NCI-H1930 (cell line): Measurements from ENCODE around the gene COX5B.
"Not testable (repeated sequence)": the region's sequence is repeated elsewhere in the genome, so short reads cannot be mapped to it uniquely, and the experiment has no call there.

ENCODE experiments used
- DNase-seq, 2 experiments: peaks; one replicate each; lab custom pipeline; 2025; lab: John Stamatoyannopoulos, UW

COX5B gene, protein sequence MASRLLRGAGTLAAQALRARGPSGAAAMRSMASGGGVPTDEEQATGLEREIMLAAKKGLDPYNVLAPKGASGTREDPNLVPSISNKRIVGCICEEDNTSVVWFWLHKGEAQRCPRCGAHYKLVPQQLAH

DNA sequence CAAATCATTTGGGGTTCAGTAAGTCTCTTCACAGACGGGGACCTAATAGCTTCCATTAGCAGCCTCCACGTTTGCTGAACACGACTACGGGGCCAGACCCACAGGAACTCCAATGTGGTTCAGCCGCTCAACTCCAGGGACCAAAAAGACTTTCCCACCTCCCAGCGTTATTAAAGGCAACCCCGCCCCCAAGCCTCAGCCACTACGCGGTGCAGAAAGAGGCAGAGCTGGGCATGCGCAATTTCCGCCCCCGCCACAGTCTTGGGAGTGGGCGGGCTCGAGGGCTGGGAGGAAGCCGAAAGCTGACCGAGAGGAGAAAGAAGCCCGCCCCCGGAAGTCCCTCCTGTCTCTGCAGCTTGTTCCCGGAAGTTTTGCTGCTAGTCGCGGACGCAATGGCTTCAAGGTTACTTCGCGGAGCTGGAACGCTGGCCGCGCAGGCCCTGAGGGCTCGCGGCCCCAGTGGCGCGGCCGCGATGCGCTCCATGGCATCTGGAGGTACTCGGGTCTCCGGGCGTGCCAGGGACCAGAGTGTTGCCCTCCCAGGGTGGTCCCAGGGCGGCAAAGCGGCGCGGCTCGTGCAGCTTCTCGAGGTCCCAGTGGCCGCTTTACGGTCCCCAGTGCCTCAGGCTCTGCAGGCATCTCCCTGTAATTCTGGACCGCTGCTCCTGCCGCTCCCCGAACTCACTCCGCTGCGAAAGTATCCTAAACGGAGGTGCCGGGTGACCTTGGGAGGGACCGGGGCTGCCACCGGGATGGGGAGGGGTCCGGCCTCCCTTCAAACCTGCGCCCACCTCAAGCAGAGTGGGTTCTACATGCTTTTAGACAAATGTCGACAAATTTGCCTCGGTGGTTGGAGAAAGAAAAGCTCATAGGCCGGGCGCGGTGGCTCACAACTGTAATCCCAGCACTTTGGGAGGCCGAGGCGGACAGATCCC lies at the start of gene COX5B:
Gene COX5B, plus strand, starts transcription at position 368 of the 935 bp plus-strand sequence. Its CDS starts 25 bp downstream, at position 393.
- DNase-seq, result peak; percentile 96 to 97

GRCh38 chr2:97596180-97596579 lies 49.7 kb upstream of the COX5B start:
- not testable (repeated sequence) for DNase-seq

DNA sequence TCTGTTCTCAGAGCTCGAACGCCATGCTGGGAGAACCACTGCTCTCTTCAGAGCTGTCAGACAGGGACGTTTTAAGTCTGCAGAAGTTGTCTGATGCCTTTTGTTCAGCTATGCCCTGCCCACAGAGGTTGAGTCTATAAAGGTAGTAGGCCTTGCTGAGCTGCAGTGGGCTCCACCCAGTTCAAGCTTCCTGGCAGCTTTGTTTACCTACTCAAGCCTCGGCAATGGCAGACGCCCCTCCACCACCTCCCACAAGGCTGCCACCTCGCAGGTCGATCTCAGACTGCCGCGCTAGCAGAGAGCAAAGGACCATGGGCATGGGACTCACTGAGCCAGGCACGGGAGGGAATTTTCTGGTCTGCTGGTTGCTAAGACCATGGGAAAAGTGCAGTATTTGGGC lies 44.3 kb upstream of the COX5B start:
- DNase-seq, result not testable (repeated sequence)

DNA sequence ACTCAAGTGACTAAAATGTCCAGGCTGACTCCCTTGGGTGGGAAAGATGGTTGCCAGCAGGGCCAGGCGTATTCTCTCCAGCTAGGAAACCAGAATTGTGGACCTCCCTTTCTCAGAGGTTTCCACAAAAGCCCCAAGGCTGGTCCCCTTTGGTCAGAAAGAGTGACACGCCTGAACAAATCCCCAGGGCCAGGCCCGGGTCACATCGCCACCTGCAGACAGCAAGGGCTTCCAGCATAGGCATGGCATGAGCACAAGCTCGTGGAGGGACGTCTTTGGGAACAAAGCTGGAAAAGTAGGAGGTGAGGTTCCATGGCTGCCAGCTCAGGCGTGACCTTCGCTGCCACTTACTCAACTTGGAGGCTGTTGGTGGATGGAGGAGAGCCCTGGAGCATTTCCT lies 40.8 kb upstream of the COX5B start:
- DNase-seq, result not testable (repeated sequence)

DNA sequence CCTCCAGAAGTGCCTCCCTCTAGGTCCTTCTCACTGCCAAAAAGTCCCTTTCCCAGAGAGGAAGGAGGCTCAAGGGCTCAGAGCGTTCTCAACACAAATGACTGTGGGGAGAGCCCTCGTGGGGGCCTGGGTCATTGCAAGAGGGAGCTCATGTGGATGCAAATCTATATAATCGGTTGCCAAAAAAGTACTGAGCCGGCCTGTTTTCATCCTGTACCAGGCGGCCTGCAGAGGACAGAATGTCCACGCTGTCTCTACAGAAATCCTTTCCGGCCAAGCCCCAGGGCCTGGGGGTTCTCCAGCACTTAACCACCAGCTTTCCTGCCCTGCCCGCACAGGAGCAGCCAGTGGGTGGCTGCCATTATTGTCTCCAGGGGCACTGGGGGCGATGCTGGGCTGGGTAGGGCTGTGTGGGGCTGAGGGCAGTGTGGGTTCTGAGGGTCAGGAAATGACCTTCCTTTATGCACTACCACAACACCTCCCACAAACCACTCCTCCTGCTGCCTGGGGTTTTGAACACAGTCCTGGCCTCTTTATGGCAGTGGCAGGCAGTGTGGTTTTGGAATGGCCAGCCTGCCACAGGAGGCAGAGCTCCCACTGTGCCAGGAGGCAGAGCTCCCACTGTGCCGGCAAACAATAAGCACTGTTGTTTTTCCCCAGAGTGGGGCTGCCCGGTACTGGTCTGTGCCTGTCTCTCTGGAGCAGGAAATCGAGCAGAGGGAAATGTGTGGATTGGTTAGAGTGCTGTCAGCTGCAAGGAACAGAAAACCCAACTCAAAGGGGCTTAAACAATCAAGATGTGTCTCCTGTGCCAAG lies 40.1 kb upstream of the COX5B start:
- not testable (repeated sequence) for DNase-seq

GRCh38 chr2:97608745-97609144 lies 37.1 kb upstream of the COX5B start:
- not testable (repeated sequence) for DNase-seq

DNA sequence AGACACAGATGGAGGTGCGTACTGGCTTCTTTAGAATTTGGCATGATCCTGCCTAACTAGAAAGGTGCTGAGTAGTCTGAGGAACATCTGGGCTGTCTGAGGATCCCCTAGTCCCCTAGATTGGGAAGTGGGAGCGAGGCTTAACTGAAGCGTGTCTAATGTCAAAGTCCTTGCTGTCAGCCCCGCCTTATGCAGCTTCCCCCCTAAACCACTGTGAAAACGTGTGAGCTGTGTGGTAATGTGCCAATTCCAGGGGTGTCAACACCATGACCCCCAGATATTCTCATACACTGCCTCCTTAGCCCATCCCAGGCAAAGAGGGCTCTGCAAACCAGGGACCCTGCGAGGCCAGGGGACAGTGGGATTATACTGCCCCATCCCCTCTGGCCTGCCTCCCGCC lies 34.0 kb upstream of the COX5B start:
- DNase-seq, result not testable (repeated sequence)

DNA sequence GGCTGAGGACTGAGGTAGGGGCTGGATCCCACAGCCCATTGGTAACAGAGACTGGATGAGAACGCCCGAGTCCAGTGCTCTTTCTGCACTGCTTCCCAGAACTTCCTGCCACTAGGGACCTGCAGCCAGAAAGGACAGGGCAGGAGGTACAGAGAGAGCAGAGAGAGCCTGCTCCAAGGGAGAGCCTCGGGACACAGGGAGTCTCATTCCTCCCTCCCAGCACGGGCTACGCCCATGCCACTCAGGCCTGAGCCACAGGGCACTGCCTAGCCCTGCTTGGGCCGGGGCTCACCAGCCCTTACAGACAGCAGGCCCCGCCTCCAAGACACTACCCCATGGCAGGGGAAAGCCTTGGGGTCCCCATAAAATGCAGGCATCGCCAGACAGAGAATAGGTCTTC lies 30.1 kb upstream of the COX5B start:
- DNase-seq, result not testable (repeated sequence)

- DNase-seq, result no peak
Measured at GRCh38 chr2:97617911-97618310, 28.0 kb upstream of the COX5B start.

- not testable (repeated sequence) for DNase-seq
Measured at GRCh38 chr2:97618939-97619827, 26.7 kb upstream of the COX5B start.

- DNase-seq, result not testable (repeated sequence)
Measured at GRCh38 chr2:97620492-97620891, 25.4 kb upstream of the COX5B start.

DNA sequence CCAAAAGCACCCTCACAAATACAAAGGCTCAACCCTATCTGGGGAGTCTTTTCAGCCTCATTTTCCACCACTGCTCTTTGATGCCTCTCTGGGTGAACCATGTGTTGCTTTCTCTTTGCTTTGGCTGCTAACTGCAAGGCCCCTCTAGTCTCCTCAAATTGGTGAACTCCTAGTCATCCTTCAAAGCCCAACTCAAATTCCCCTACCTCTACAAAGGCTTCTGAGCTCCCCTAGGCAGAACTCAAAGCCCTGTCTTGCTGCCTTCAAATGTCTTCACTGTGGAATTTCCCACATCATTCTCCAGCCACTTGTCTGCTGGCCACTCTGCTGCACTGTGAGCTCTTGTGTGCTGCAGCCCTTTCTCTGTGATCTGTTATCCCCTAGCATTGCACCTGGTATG lies 22.9 kb upstream of the COX5B start:
- not testable (repeated sequence) for DNase-seq

DNA sequence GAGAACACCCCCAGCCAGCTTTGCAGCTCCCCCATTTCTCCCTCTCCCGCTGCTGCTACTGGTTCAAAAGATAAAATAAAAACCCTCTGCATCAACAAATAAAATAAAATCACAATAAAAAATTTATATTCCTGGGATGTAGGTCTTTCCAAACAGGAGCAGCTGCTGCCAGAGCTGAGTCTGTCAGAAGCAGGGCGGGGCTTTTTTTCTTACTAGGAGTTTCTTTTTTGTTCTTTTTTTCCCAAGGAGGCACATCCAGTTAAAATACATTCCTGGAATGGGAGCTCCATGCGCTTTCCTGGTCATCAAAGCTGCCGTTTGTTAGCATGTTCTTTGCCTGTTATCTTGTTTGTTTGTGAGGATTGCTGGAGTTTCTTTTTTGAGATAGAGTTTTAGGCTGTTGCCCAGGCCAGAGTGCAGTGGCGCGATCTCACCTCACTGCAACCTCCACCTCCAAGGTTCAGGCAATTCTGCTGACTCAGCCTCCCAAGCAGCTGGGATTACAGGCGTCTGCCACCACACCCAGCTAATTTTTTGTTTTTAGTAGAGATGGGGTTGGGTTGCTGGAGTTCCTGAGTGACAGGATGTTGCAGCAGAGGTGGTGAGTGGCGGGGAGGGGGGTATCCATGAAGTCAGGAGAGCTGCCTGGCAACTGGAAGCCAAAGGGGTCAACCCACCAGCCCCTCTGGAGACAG lies 20.4 kb upstream of the COX5B start:
- DNase-seq, result not testable (repeated sequence)

GRCh38 chr2:97626049-97626430 lies 19.8 kb upstream of the COX5B start:
- DNase-seq, result not testable (repeated sequence)

DNA sequence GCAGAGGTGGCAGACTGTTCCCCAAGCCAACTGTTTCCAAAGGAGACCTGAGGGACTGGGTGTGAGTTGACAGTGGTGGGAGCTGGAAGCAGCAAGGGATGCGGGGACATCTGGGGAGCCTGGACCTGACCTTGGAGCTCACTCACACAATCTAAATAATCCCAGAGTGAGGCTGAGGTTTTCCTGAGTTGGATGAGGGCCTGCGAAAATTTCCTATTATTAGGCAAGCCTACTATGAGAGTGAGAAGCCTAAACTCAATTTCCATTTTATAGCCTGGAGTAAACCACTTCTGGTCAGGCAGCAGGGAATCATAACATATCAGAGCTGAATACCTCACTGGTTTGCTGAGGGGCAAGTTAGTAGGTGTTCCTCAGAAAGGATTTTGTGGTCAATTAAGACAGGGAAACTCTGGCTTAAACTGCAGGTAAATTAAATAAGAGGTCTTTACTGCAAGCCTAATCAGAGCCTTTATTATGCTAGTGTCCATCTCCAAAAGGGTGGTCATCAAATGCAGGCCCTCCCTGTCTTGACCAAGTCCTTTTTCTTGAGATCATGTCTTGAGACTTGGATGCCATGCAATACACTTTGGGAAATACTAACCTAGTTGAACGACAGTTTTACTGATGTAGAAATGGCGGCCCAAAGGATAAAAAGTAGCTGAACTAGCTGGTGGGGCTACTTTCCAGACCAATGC lies 1.7 kb upstream of the COX5B start:
- DNase-seq, result no peak

DNA sequence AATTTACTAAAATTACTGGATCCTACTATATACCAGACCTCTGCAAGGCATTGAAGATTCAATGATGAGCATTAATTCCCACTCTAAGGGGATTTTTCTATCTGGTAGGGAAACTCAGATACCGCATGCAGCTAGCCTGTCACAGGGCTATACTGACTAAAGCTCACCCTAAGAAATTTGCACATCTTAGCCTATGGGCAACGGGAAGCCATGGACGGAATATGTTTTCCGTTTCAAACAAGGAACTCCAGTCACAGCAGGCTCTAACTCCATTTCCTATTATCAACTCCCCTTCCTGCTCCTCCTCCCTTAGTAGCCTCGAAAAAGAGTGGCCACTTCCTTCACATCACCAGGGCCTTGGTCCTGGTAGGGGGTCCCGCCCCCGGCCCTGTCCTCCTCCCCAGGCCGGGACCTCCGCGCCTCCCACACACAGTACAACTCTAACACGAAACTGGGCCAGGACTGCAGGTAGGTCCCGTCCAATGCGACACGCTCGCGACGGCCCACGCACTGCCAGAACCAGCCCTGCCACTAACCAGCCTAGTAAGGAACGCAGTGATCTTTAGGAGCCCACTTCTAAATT lies 659 bp upstream of the COX5B start:
- DNase-seq, result no peak

DNA sequence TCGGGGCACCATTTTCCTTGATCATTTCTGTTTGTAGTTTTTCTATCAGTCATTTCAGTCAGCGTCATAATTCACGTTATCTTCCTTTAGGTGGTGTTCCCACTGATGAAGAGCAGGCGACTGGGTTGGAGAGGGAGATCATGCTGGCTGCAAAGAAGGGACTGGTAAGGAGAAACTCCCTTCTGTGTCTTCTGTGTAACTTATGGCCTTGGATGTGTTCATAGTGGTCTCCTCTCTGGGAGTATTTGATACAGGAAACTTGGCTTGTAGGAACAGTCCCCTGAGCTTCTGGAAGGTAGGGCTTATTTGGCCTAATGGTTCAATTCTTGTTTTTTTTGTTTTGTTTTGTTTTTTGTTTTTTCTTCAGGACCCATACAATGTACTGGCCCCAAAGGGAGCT lies 1.1 kb downstream of the COX5B start:
- no peak for DNase-seq

DNA sequence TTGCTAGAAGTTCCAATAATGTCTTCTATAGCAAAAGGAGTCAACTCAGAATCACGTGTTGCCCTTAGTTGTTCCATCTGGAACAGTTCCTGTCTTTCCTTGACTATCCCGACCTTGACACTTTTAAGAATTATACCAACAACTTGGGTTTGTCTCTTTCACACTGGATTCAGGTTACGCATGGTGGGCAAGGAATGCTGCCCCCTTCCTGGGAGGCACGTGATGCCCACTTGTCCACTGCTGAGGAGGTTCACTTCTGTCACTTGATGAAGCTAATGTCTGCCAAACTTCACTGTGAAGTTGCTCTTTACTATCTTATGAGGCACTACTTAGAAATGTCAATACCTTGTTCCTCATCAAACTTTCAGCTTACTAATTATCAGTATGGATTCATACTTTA lies 5.3 kb downstream of the COX5B start:
- DNase-seq, result no peak

- DNase-seq, result no peak
Measured at GRCh38 chr2:97653473-97653872, 7.6 kb downstream of the COX5B start.

DNA sequence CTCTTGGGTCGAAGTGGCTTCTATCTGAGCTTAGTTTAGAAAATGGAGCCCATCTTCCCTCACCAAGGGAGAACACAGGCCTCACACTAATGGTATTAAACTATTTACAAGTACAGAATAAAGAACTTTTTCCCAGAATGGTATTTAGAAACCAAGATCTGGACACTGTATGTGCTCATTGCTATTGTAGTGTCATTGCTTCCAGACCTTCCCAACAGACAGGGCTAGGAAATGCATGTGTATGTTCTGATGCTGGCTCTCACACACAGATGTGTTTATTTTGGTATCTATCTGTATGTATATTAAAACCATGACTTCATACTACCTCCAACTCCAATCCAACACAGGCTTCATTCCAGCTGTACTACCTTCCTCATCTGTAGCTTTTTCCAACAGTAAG lies 8.0 kb downstream of the COX5B start:
- DNase-seq, result no peak
